Progenitor cell of endocrine pancreas (in vitro differentiated cells): ENCODE data around the gene DFFB. TPM values are rescaled to one million over a fixed set of nuclear protein-coding genes. Genes with fewer than 3 reads are reported as not detected.

Experiments used
- DNase-seq: peaks from one replicate; pipeline ENCODE4 v3.0.0; 2021; ENCODE audit warnings: low spot score; ENCODE audit not compliant: unreplicated experiment
- H3K27ac Mint-ChIP-seq: 2 replicates; pipeline ENCODE4 v1.8.0; 2021; ENCODE audit warnings: mild to moderate bottlenecking, moderate library complexity, mixed read lengths
- H3K27me3 Mint-ChIP-seq: 2 replicates; pipeline ENCODE4 v1.8.0; 2021; ENCODE audit warnings: mixed read lengths
- H3K36me3 Mint-ChIP-seq: 2 replicates; pipeline ENCODE4 v1.8.0; 2022; ENCODE audit warnings: mixed read lengths; ENCODE audit not compliant: insufficient read depth
- H3K4me1 Mint-ChIP-seq: 2 replicates; pipeline ENCODE4 v1.8.0; 2021; ENCODE audit warnings: low read depth, mixed read lengths
- H3K4me3 Mint-ChIP-seq: 2 replicates; pipeline ENCODE4 v1.8.0; 2021; ENCODE audit warnings: low read depth, mild to moderate bottlenecking, moderate library complexity, mixed read lengths
- H3K9me3 Mint-ChIP-seq: 2 replicates; pipeline ENCODE4 v1.8.0; 2021; ENCODE audit warnings: low read depth, mixed read lengths
- CTCF ChIP-seq: fragments of 200-600 bp; sonication (generic); IDR thresholded peaks from one replicate; pipeline ENCODE4 v1.5.0; 2021; ENCODE audit warnings: antibody characterized with exemption, mild to moderate bottlenecking; ENCODE audit not compliant: unreplicated experiment
- total RNA-seq: library from RNA; stranded (reverse); gene quantifications from 2 replicates; pipeline ENCODE4 v1.2.1, GENCODE V29; 2021

Gene DFFB
- total RNA-seq, 1 donor from 2014 or later = 11.9 TPM

- H3K4me3 Mint-ChIP-seq = no peak overlapping the region
- no peaks in the 10 kb centered on the region for H3K27me3 Mint-ChIP-seq
- no peaks in the 10 kb centered on the region for H3K9me3 Mint-ChIP-seq
- H3K36me3 Mint-ChIP-seq = peaks cover 21% of the 10 kb centered on the region
- H3K27ac Mint-ChIP-seq = no peak overlapping the region
- no peak for TF ChIP-seq CTCF
- DNase-seq = no peak
- H3K4me1 Mint-ChIP-seq = no peaks in the 10 kb centered on the region
These were observed 27.7 kb downstream of the DFFB start for GRCh38 chr1:3884966-3885365.

- H3K4me1 Mint-ChIP-seq = no peaks in the 10 kb centered on the region
- no peaks in the 10 kb centered on the region for H3K27me3 Mint-ChIP-seq
- no peaks in the 10 kb centered on the region for H3K9me3 Mint-ChIP-seq
- no peak for DNase-seq
- peaks cover 23% of the 10 kb centered on the region for H3K36me3 Mint-ChIP-seq
- H3K4me3 Mint-ChIP-seq = no peak overlapping the region
- H3K27ac Mint-ChIP-seq = no peak overlapping the region
- no peak for TF ChIP-seq CTCF
These were observed 28.3 kb downstream of the DFFB start for GRCh38 chr1:3885611-3886010.

- no peak overlapping the region for H3K27ac Mint-ChIP-seq
- no peaks in the 10 kb centered on the region for H3K27me3 Mint-ChIP-seq
- H3K36me3 Mint-ChIP-seq = peaks cover 25% of the 10 kb centered on the region
- no peak for DNase-seq
- no peak for TF ChIP-seq CTCF
- no peak overlapping the region for H3K4me3 Mint-ChIP-seq
- H3K9me3 Mint-ChIP-seq = no peaks in the 10 kb centered on the region
- no peaks in the 10 kb centered on the region for H3K4me1 Mint-ChIP-seq
These were observed 28.9 kb downstream of the DFFB start for GRCh38 chr1:3886106-3886670.

GRCh38 chr1:3886691-3887090, 29.4 kb downstream of the DFFB start:
- H3K4me1 Mint-ChIP-seq = no peaks in the 10 kb centered on the region
- H3K9me3 Mint-ChIP-seq = no peaks in the 10 kb centered on the region
- TF ChIP-seq CTCF = no peak
- no peaks in the 10 kb centered on the region for H3K27me3 Mint-ChIP-seq
- no peak for DNase-seq
- H3K4me3 Mint-ChIP-seq = no peak overlapping the region
- H3K36me3 Mint-ChIP-seq = peaks cover 25% of the 10 kb centered on the region
- no peak overlapping the region for H3K27ac Mint-ChIP-seq

GRCh38 chr1:3888301-3888700, 31.0 kb downstream of the DFFB start:
- TF ChIP-seq CTCF = no peak
- DNase-seq = no peak
- Mint-ChIP-seq H3K36me3 (peaks cover 27% of the 10 kb centered on the region), H3K27ac (no peak overlapping the region), H3K4me1 (no peaks in the 10 kb centered on the region), H3K27me3 (no peaks in the 10 kb centered on the region), H3K4me3 (no peak overlapping the region), H3K9me3 (no peaks in the 10 kb centered on the region)
